GM12873 (cell line): ENCODE data around the gene SRMS.

Experiments used
- TF ChIP-seq, protein P1 (sequence below): IDR thresholded peaks from 2 replicates; pipeline ENCODE4 v1.5.1; 2012; ENCODE audit warnings: low read depth, mild to moderate bottlenecking, moderate library complexity, low read length, control low read depth; ENCODE audit not compliant: insufficient read depth; ENCODE audit errors: missing control alignments

SRMS gene

DNA sequence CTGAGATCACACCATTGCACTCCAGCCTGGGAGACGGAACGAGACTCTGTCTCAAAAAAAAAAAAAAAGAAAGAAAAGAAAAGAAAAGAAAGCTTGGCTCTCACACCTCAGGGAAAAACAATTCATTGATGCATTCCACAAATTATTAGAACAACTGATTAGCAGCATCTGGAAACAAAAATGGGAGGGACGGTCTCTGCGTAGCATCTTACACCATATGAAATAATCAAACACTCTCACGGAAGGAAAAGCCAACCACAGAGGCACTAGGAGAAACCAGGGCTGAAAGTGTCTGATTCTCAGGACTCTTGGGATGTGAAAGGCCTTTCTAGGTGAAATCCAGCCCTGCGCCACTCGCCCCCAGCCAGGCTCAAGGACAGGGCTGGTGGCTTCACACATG, 28.8 kb upstream of the SRMS start:
- TF ChIP-seq, protein P1, sequence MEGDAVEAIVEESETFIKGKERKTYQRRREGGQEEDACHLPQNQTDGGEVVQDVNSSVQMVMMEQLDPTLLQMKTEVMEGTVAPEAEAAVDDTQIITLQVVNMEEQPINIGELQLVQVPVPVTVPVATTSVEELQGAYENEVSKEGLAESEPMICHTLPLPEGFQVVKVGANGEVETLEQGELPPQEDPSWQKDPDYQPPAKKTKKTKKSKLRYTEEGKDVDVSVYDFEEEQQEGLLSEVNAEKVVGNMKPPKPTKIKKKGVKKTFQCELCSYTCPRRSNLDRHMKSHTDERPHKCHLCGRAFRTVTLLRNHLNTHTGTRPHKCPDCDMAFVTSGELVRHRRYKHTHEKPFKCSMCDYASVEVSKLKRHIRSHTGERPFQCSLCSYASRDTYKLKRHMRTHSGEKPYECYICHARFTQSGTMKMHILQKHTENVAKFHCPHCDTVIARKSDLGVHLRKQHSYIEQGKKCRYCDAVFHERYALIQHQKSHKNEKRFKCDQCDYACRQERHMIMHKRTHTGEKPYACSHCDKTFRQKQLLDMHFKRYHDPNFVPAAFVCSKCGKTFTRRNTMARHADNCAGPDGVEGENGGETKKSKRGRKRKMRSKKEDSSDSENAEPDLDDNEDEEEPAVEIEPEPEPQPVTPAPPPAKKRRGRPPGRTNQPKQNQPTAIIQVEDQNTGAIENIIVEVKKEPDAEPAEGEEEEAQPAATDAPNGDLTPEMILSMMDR, result no peak

GRCh38 chr20:63574829-63575743, 27.5 kb upstream of the SRMS start:
- TF ChIP-seq, protein P1, result no peak

- TF ChIP-seq, protein P1, result no peak
Measured at GRCh38 chr20:63574156-63574828, 26.7 kb upstream of the SRMS start, which contains the start of gene HELZ2. HELZ2 (minus strand) TSS chr20:63574239; CDS start chr20:63572385, 1,854 bp downstream.

GRCh38 chr20:63573647-63574131, 26.1 kb upstream of the SRMS start:
- TF ChIP-seq, protein P1, result no peak

DNA sequence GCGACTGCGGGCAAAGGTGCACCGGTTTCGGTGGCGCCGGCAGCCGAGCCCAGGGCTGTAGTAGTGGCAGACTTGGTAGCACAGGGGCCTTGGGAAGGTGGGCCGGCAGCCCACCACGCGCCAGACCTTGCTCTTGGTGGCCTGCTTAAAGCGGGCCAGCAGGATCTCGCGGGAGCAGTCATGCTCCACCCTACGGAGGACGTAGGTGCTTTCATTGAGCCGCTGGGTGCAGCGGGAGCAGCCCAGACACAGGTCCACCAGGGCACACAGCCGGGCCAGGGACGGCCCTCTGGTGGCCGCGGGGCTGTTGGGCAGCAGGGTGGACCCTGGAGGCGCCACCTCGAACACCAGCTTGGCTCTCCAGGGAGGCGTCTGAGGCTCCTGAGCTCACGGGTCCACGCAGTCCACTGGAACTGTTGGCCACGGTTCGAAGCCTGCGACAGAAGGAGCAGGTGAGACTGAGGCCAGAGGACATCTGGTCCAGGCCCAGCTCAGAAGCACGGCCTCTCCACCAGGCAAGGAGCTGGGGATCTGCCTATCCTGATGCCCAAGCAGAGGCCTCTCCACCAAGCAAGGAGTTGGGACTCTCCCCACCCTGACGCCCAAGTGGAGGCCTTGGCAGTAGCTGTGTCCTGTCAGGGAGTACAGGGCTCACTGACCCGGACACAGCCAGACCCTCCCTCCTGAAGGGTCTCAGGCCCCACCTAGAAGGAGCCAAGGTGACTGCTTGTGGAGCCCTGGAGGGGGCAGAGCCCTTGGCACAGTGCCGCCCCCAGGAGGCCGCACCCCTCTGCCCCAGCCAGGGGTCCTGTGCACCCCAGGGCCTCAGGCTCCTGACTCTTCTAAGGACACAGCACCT, 25.5 kb upstream of the SRMS start:
- TF ChIP-seq, protein P1, result peak; percentile 21

- TF ChIP-seq, protein P1, result no peak
Measured at GRCh38 chr20:63572071-63572787, 24.7 kb upstream of the SRMS start.
